Breast epithelium (tissue), 4 donors: ENCODE data around the gene PARD3B. TPM values are rescaled to one million over a fixed set of nuclear protein-coding genes. Genes with fewer than 3 reads are reported as not detected.

Experiments
- DNase-seq, 2 donors: peaks; one replicate each; pipeline ENCODE4 v3.0.0-alpha.2; 2019; ENCODE audit warnings: low spot score in 2 of 2
- H3K27ac ChIP-seq, 2 donors: fragments of 200-600 bp; sonication (generic) in 1 of 2; one replicate each; pipeline ENCODE4 v1.5.1; 2016 to 2019; ENCODE audit warnings: mild to moderate bottlenecking in 1 of 2
- H3K27me3 ChIP-seq, 2 donors: fragments of 200-600 bp; sonication (generic) in 1 of 2; one replicate each; pipeline versions ENCODE4 v1.5.1 to v1.6.0; 2017 to 2019; ENCODE audit warnings: control low read depth in 1 of 2, mild to moderate bottlenecking in 1 of 2
- H3K36me3 ChIP-seq: fragments of 200-600 bp; one replicate; pipeline ENCODE4 v1.5.1; 2019
- H3K4me1 ChIP-seq, 2 donors: fragments of 200-600 bp; sonication (generic); one replicate each; pipeline ENCODE4 v1.5.1; 2016 to 2019; ENCODE audit warnings: control low read depth in 1 of 2
- H3K4me3 ChIP-seq, 3 donors: fragments of 200-600 bp; sonication (generic); 1 replicate in 2 of 3; 2 replicates in 1 of 3; pipeline ENCODE4 v1.5.1; 2016 to 2019; ENCODE audit warnings: mild to moderate bottlenecking in 3 of 3, moderate library complexity in 2 of 3
- H3K9me3 ChIP-seq, 2 donors: fragments of 200-600 bp; sonication (generic) in 1 of 2; one replicate each; pipeline ENCODE4 v1.5.1; 2016 to 2019; ENCODE audit warnings: control low read depth in 1 of 2
- CTCF ChIP-seq, 3 donors: fragments of 450-650 bp; IDR thresholded peaks; one replicate each; pipeline ENCODE4 v1.5.1; 2016 to 2017; ENCODE audit warnings: antibody characterized with exemption in 3 of 3, mild to moderate bottlenecking in 3 of 3, moderate library complexity in 3 of 3
- POLR2A ChIP-seq: fragments of 450-650 bp; IDR thresholded peaks from one replicate; pipeline ENCODE4 v1.6.1; 2016; ENCODE audit warnings: antibody characterized with exemption, mild to moderate bottlenecking, moderate library complexity
- POLR2AphosphoS5 ChIP-seq, 3 donors: sonication (generic); formaldehyde crosslinking; IDR thresholded peaks; one replicate each; pipeline ENCODE4 v1.6.1; 2017; ENCODE audit warnings: antibody characterized with exemption in 3 of 3
- intact Hi-C: fragments of 100-400 bp; cut with DNase I; formaldehyde crosslinking; loops from one replicate; pipeline ENCODE4 v1.15.1; 2023; ENCODE audit warnings: low total_unique reads
- total RNA-seq, 3 donors: library from RNA; depleted of rRNA; stranded (reverse); fragments of >200 nt; gene quantifications; one replicate each; pipeline ENCODE4 v1.1.0, GENCODE V29; 2016

PARD3B gene
- total RNA-seq, 3 donors from 2014 or later, result 24.6 to 66.2 (median 25.9) TPM

GRCh38 chr2:205439621-205440020 lies 894.3 kb downstream of the PARD3B start:
- H3K27me3 ChIP-seq, result no peaks in the 10 kb centered on the region
- intact Hi-C loops, result no loop called here
- TF ChIP-seq POLR2A, result no peak
- no peak for TF ChIP-seq POLR2AphosphoS5 (IDR thresholded peaks at IDR 0.05)
- no peak for TF ChIP-seq CTCF (IDR thresholded peaks at IDR 0.05)

GRCh38 chr2:205441524-205441923 lies 896.2 kb downstream of the PARD3B start:
- TF ChIP-seq POLR2A (no peak), POLR2AphosphoS5 (IDR thresholded peaks at IDR 0.05) (no peak), CTCF (IDR thresholded peaks at IDR 0.05) (no peak)
- H3K27me3 ChIP-seq, result no peaks in the 10 kb centered on the region
- no peak for DNase-seq
- no peaks in the 10 kb centered on the region for H3K4me1 ChIP-seq
- no peak overlapping the region for H3K4me3 ChIP-seq
- peaks cover 5 to 8% of the 10 kb centered on the region in 2 donors for H3K9me3 ChIP-seq
- no peaks in the 10 kb centered on the region for H3K36me3 ChIP-seq
- no peak overlapping the region for H3K27ac ChIP-seq
- intact Hi-C loops, result no loop called here

More at GRCh38 chr2:205439621-205440020, 894.3 kb downstream of the PARD3B start:
- Histone ChIP-seq H3K4me3 (no peak overlapping the region), H3K36me3 (no peaks in the 10 kb centered on the region), H3K27ac (no peak overlapping the region), H3K4me1 (no peaks in the 10 kb centered on the region), H3K9me3 (peaks cover 5 to 8% of the 10 kb centered on the region in 2 donors)
- DNase-seq, result no peak

GRCh38 chr2:205448189-205448588 lies 902.9 kb downstream of the PARD3B start:
- no peak overlapping the region for H3K27ac ChIP-seq
- no peak for TF ChIP-seq CTCF (IDR thresholded peaks at IDR 0.05)
- no peaks in the 10 kb centered on the region for H3K36me3 ChIP-seq
- H3K4me3 ChIP-seq, result no peak overlapping the region
- H3K9me3 ChIP-seq, result peaks cover 0 to 1% of the 10 kb centered on the region in 2 donors
- no peaks in the 10 kb centered on the region for H3K4me1 ChIP-seq
- DNase-seq, result no peak
- no peaks in the 10 kb centered on the region for H3K27me3 ChIP-seq
- intact Hi-C loops, result no loop called here

GRCh38 chr2:205451901-205452512 lies 906.7 kb downstream of the PARD3B start:
- Histone ChIP-seq H3K4me1 (no peaks in the 10 kb centered on the region), H3K9me3 (no peaks in the 10 kb centered on the region), H3K27me3 (no peaks in the 10 kb centered on the region), H3K4me3 (no peak overlapping the region), H3K27ac (no peak overlapping the region), H3K36me3 (no peaks in the 10 kb centered on the region)
- DNase-seq, result no peak
- TF ChIP-seq POLR2A (no peak), POLR2AphosphoS5 (IDR thresholded peaks at IDR 0.05) (no peak), CTCF (IDR thresholded peaks at IDR 0.05) (no peak)
- intact Hi-C loops, result no loop called here

- intact Hi-C loops, result no loop called here
- TF ChIP-seq POLR2AphosphoS5 (IDR thresholded peaks at IDR 0.05) (no peak), CTCF (IDR thresholded peaks at IDR 0.05) (no peak), POLR2A (no peak)
- H3K4me3 ChIP-seq, result no peak overlapping the region
- no peak overlapping the region for H3K27ac ChIP-seq
- no peaks in the 10 kb centered on the region for H3K4me1 ChIP-seq
- no peaks in the 10 kb centered on the region for H3K9me3 ChIP-seq
- no peaks in the 10 kb centered on the region for H3K27me3 ChIP-seq
- H3K36me3 ChIP-seq, result no peaks in the 10 kb centered on the region
- DNase-seq, result no peak
Measured at GRCh38 chr2:205453202-205453601, 907.9 kb downstream of the PARD3B start.
